Measurements from ENCODE around the gene PKD2L1.

PKD2L1 gene

DNA sequence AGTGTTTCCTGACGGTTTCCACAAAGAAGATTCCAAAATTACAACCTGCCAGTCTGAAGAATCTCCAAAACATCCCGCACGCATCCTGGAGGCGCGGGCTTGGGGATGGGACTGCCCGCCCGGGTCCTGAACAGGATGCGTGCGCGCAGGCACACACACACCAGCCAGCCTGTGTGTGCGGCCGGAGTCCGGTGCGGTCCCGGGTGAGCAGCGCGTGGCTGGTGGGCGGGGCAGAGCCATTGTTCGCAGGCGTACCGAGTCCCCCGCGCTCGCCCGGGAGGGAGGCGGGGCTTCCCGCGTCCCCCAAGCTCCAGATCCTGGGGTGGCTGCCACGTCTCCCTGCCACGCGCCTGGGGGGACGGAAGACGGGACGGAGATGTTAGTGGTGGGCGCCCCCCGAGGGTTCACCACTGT, 16.3 kb upstream of the PKD2L1 start:
- H3K4me3 ChIP-seq (ENCODE audit: low read depth in 1 of 2, low read length in 1 of 2), result peak overlapping the region; percentile 80 to 91
- peaks cover 27 to 43% of the 10 kb centered on the region in 2 experiments for H3K4me1 ChIP-seq (ENCODE audit: control insufficient read depth in 1 of 2, insufficient read depth in 1 of 2, low read depth in 1 of 2, low read length in 1 of 2)
- TF ChIP-seq, protein P1, sequence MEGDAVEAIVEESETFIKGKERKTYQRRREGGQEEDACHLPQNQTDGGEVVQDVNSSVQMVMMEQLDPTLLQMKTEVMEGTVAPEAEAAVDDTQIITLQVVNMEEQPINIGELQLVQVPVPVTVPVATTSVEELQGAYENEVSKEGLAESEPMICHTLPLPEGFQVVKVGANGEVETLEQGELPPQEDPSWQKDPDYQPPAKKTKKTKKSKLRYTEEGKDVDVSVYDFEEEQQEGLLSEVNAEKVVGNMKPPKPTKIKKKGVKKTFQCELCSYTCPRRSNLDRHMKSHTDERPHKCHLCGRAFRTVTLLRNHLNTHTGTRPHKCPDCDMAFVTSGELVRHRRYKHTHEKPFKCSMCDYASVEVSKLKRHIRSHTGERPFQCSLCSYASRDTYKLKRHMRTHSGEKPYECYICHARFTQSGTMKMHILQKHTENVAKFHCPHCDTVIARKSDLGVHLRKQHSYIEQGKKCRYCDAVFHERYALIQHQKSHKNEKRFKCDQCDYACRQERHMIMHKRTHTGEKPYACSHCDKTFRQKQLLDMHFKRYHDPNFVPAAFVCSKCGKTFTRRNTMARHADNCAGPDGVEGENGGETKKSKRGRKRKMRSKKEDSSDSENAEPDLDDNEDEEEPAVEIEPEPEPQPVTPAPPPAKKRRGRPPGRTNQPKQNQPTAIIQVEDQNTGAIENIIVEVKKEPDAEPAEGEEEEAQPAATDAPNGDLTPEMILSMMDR (IDR thresholded peaks at IDR 0.05), result no peak
- H3K36me3 ChIP-seq, result no peaks in the 10 kb centered on the region
- H3K27ac ChIP-seq, result peak overlapping the region; percentile 74
- no peaks in the 10 kb centered on the region for H3K9me3 ChIP-seq
- H3K27me3 ChIP-seq, result peaks cover 12% of the 10 kb centered on the region

DNA sequence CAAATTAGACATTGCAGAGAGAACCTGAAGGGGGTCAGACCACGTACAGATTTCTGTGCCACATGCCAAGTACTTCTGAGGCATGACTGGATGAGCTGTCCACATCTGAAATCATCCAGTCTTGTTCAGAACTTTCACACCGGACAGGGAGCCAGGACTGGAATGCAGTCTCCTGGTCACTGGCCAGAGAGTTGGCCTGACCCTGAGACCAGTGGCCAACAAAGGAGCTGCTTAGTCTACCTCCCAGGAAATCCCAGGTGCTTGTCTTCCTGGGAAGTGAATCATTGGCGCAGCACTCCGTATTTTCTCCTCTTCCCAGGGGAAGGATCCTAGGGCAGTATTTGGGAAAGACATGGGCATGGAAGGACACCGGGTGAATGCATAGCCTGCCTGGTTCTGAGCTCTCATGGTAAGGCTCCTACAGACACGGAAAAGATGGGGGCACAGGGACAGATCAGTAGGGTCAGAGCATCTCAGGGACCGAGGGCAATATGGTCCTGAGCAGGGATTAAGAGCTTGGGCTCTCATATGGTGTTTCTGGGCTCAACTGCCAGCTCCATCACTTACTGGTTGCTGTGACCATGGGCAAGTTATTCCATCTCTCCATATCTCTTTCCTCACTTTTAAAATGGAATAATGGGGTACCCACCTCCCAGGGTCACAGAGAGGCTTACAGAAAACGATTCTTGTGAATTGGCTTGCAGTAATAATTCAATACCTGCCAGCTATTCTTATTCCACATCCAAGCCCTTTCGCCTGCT, 15.7 kb upstream of the PKD2L1 start:
- TF ChIP-seq, protein P1 (IDR thresholded peaks at IDR 0.05), result no peak
- peaks cover 27 to 39% of the 10 kb centered on the region in 2 experiments for H3K4me1 ChIP-seq (ENCODE audit: control insufficient read depth in 1 of 2, insufficient read depth in 1 of 2, low read depth in 1 of 2, low read length in 1 of 2)

DNA sequence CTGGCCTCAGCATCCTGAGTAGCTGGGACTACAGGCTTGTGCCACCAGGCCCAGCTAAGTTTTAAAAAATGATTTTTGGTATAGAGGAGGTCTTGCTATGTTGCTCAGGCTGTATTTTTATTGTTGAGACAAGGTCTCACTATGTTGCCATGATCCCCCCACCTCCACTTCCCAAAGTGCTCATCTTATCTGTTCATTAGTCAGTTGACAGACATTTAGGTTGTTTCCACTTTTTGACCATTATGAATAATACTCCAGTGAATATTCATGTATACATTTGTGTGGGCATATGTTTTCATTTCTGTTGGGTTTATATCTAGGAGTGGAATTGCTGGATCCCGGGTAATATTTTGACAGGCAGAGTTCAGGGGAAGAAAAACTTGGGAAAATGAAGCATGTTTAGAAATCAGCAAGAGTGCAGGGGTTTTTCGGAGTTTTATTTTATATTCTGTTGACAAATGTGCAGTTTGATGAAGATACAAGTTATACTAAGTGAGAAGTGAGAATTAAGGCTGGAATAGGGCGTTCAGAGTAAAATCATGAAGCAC, 14.3 kb upstream of the PKD2L1 start:
- Histone ChIP-seq H3K27ac (no peak overlapping the region), H3K4me3 (ENCODE audit: low read depth in 1 of 2, low read length in 1 of 2) (no peak overlapping the region), H3K9me3 (no peaks in the 10 kb centered on the region), H3K27me3 (peaks cover 12% of the 10 kb centered on the region), H3K4me1 (ENCODE audit: control insufficient read depth in 1 of 2, insufficient read depth in 1 of 2, low read depth in 1 of 2, low read length in 1 of 2) (peaks cover 30 to 34% of the 10 kb centered on the region in 2 experiments), H3K36me3 (no peaks in the 10 kb centered on the region)
- TF ChIP-seq, protein P1 (IDR thresholded peaks at IDR 0.05), result no peak

More for the DNA sequence above, 15.7 kb upstream of the PKD2L1 start:
- Histone ChIP-seq H3K27me3 (peaks cover 12% of the 10 kb centered on the region), H3K27ac (no peak overlapping the region), H3K36me3 (no peaks in the 10 kb centered on the region), H3K4me3 (ENCODE audit: low read depth in 1 of 2, low read length in 1 of 2) (peak overlapping the region; percentile 80 to 91), H3K9me3 (no peaks in the 10 kb centered on the region)

DNA sequence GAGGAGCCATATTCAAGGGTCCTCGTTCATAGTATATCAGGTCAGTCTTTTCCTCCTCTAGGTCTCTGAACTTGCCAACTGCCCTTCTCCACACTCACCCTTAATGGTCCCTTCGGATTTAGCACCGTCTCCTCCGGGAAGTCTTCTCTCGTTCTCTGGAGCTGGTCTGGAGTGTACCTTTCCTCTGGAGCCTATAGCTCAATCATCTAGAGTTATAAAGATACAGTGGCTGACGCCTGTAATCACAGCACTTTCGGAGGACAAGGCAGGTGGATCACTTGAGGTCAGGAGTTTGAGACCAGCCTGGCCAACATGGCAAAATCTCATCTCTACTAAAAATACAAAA, 12.6 kb upstream of the PKD2L1 start:
- H3K4me1 ChIP-seq (ENCODE audit: control insufficient read depth in 1 of 2, insufficient read depth in 1 of 2, low read depth in 1 of 2, low read length in 1 of 2), result peaks cover 28 to 29% of the 10 kb centered on the region in 2 experiments

DNA sequence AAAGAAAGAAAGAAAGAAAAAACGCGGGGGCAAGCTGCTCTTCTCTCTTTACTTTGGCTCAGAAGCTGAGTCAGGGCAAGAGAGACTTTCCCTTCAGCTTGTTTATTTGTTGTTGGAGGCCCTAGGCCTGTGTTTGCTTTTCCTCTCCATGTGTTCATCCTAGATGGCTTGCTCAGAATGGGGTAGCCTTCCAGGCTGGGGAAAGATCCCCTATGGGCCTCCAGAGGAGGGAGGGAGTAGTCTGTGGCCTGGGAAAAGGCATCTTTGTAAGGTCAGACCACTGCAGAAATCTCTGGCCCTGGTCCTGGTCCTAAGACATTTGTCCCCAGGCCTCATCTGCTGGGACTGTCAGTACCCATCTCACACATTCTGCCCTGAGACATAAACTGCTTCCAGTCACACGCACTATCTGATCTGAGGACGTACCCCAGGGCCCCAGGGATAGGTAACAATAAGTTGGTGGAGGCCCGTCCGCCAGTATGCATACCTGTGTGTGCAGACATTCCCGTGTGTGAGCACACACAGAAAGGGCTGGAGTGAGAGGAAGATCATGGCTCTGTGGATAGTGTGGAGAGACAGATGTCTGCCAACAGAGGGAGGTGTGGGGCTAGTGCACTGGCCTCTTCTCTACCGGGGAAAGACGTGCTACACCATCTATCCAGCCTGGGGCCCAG, 12.1 kb upstream of the PKD2L1 start:
- H3K27ac ChIP-seq, result no peak overlapping the region
- TF ChIP-seq, protein P1 (IDR thresholded peaks at IDR 0.05), result no peak
- H3K4me1 ChIP-seq (ENCODE audit: control insufficient read depth in 1 of 2, insufficient read depth in 1 of 2, low read depth in 1 of 2, low read length in 1 of 2), result peaks cover 23 to 24% of the 10 kb centered on the region in 2 experiments
- peaks cover 12% of the 10 kb centered on the region for H3K27me3 ChIP-seq
- H3K36me3 ChIP-seq, result no peaks in the 10 kb centered on the region
- no peak overlapping the region for H3K4me3 ChIP-seq (ENCODE audit: low read depth in 1 of 2, low read length in 1 of 2)
- no peaks in the 10 kb centered on the region for H3K9me3 ChIP-seq

More for the DNA sequence above, 12.6 kb upstream of the PKD2L1 start:
- Histone ChIP-seq H3K4me3 (ENCODE audit: low read depth in 1 of 2, low read length in 1 of 2) (no peak overlapping the region), H3K36me3 (no peaks in the 10 kb centered on the region), H3K27ac (no peak overlapping the region), H3K9me3 (no peaks in the 10 kb centered on the region), H3K27me3 (peaks cover 12% of the 10 kb centered on the region)
- TF ChIP-seq, protein P1 (IDR thresholded peaks at IDR 0.05), result no peak

Data from neutrophil (primary cell).